ENCODE measurements around the gene RAP1GAP2. TPM values are rescaled to one million over a fixed set of nuclear protein-coding genes. Genes with fewer than 3 reads are reported as not detected.
A peak's percentile ranks its signal among the peaks of the same experiment; 100 is the strongest.

The RAP1GAP2 gene
- total RNA-seq: 24.3 and 30.4 TPM in 2 replicates

- TF ChIP-seq, protein P1, sequence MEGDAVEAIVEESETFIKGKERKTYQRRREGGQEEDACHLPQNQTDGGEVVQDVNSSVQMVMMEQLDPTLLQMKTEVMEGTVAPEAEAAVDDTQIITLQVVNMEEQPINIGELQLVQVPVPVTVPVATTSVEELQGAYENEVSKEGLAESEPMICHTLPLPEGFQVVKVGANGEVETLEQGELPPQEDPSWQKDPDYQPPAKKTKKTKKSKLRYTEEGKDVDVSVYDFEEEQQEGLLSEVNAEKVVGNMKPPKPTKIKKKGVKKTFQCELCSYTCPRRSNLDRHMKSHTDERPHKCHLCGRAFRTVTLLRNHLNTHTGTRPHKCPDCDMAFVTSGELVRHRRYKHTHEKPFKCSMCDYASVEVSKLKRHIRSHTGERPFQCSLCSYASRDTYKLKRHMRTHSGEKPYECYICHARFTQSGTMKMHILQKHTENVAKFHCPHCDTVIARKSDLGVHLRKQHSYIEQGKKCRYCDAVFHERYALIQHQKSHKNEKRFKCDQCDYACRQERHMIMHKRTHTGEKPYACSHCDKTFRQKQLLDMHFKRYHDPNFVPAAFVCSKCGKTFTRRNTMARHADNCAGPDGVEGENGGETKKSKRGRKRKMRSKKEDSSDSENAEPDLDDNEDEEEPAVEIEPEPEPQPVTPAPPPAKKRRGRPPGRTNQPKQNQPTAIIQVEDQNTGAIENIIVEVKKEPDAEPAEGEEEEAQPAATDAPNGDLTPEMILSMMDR (conservative IDR thresholded peaks at IDR 0.05; ENCODE audit: low read depth, low read length): no peak
- DNase-seq (ENCODE audit: low read depth): no peak
- no peak within 1 kb of the TSS for H3K4me3 ChIP-seq (ENCODE audit: low read depth, low read length)
Observed at GRCh38 chr17:2796164-2797125, at the start of gene RAP1GAP2. Gene RAP1GAP2, plus strand, starts transcription at chr17:2796438. Its CDS starts 90 bp downstream, at chr17:2796528.

GRCh38 chr17:2749058-2749783 lies 47.0 kb upstream of the RAP1GAP2 start, which contains the start of gene CCDC92B:
Gene CCDC92B, minus strand, starts transcription at chr17:2749652. Its CDS starts 14,507 bp downstream, at chr17:2735145.
- DNase-seq (ENCODE audit: low read depth): no peak
- no peak within 1 kb of the TSS for H3K4me3 ChIP-seq (ENCODE audit: low read depth, low read length)
- TF ChIP-seq, protein P1 (conservative IDR thresholded peaks at IDR 0.05; ENCODE audit: low read depth, low read length): no peak

DNA sequence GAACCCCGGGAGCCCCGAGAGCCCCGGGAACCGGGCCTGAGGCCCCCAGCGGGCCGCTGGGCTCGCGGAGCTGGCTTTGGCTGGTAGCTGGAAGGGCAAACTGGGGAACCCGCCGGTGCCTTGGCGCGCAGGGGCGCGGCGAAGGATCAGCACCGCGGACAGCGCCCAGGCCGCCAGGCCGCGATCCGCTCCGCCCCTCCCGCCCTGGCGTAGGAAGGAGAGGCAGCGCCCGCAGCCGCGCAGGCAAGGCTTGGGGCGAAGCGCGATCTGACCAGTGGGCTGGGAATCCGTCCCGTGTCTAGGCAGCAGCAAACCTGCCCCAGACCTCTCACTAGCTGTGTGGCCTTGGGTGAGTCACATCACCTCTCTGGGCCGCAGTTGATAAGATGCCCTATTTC lies 46.5 kb upstream of the RAP1GAP2 start:
- TF ChIP-seq, protein P1 (conservative IDR thresholded peaks at IDR 0.05; ENCODE audit: low read depth, low read length): no peak
- H3K4me3 ChIP-seq (ENCODE audit: low read depth, low read length): no peak overlapping the region
- DNase-seq (ENCODE audit: low read depth): no peak

GRCh38 chr17:2750721-2751120 lies 45.5 kb upstream of the RAP1GAP2 start:
- DNase-seq (ENCODE audit: low read depth): no peak
- TF ChIP-seq, protein P1 (conservative IDR thresholded peaks at IDR 0.05; ENCODE audit: low read depth, low read length): no peak
- no peak overlapping the region for H3K4me3 ChIP-seq (ENCODE audit: low read depth, low read length)

GRCh38 chr17:2751491-2751890 lies 44.7 kb upstream of the RAP1GAP2 start:
- DNase-seq (ENCODE audit: low read depth): no peak
- H3K4me3 ChIP-seq (ENCODE audit: low read depth, low read length): no peak overlapping the region
- TF ChIP-seq, protein P1 (conservative IDR thresholded peaks at IDR 0.05; ENCODE audit: low read depth, low read length): peak; percentile 23

GRCh38 chr17:2755891-2756724 lies 40.1 kb upstream of the RAP1GAP2 start:
- TF ChIP-seq, protein P1 (conservative IDR thresholded peaks at IDR 0.05; ENCODE audit: low read depth, low read length): no peak
- no peak for DNase-seq (ENCODE audit: low read depth)
- H3K4me3 ChIP-seq (ENCODE audit: low read depth, low read length): no peak overlapping the region
